ENCODE measurements around the gene CCDC7.
"Not testable (repeated sequence)": the region's sequence is repeated elsewhere in the genome, so short reads cannot be mapped to it uniquely, and the experiment has no call there.

CCDC7 gene

DNA sequence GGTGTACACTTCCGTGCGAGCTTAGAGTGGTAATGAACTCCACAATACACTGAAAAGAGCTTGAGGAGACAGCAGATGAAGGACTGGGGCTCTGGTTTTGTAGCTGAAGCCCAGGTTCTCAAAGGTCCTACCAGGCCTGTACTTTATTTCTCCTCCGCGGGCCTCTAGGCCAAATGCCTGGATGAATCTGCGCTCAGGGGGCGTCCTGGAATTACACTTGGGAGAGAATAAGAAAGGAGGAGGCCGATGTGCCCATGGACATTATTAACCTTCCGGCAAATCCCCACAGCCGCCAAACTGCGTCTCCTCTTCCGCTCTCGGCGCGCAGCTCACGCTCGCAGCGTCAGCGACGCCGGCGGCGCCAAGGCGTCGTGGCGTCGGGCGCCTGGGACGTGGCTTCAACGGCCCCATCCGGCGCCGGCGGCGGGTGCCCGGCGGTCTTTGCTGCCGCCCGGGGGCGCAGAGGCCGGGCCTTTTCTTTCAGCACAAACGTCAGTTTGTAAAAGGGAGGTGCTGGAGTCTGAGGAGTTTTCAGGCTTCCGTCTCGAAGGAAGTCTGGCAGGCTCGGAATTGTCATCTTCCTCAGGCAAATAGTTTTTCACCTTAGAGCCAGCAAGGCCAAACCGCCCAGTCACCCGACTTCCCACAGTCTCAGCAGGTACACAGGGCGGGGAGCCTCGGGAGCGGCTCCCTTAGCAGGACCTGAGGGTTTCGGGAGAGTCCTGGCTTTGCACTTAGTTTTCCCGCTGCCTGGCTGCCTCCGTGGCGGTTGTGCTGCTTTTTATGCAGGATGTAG, at the start of gene CCDC7:
Gene CCDC7, plus strand, starts transcription at position 401 of the 796 bp plus-strand sequence. CDS start 5,503 bp downstream, outside the sequence.
- H3K9ac ChIP-seq = peak within 1 kb of the TSS; percentile 56
- H3K27me3 ChIP-seq (ENCODE audit: control insufficient read depth, insufficient read depth, low read length) = no peaks in the 10 kb centered on the region
- peak within 1 kb of the TSS; percentile 95 for H3K27ac ChIP-seq
- no peaks in the 10 kb centered on the region for H3K9me3 ChIP-seq (ENCODE audit: control insufficient read depth, low read length)
- peak within 1 kb of the TSS; percentile 88 for H2AFZ ChIP-seq
- TF ChIP-seq, protein P1, sequence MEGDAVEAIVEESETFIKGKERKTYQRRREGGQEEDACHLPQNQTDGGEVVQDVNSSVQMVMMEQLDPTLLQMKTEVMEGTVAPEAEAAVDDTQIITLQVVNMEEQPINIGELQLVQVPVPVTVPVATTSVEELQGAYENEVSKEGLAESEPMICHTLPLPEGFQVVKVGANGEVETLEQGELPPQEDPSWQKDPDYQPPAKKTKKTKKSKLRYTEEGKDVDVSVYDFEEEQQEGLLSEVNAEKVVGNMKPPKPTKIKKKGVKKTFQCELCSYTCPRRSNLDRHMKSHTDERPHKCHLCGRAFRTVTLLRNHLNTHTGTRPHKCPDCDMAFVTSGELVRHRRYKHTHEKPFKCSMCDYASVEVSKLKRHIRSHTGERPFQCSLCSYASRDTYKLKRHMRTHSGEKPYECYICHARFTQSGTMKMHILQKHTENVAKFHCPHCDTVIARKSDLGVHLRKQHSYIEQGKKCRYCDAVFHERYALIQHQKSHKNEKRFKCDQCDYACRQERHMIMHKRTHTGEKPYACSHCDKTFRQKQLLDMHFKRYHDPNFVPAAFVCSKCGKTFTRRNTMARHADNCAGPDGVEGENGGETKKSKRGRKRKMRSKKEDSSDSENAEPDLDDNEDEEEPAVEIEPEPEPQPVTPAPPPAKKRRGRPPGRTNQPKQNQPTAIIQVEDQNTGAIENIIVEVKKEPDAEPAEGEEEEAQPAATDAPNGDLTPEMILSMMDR (IDR thresholded peaks at IDR 0.05) = peak; percentile 66
- peak within 1 kb of the TSS; percentile 89 for H3K4me2 ChIP-seq (ENCODE audit: low read length)
- H3K36me3 ChIP-seq (ENCODE audit: control insufficient read depth, insufficient read depth, low read length) = no peaks in the 10 kb centered on the region
- H3K79me2 ChIP-seq = no peaks in the 10 kb centered on the region
- H3K4me1 ChIP-seq = peaks cover 3% of the 10 kb centered on the region
- peak within 1 kb of the TSS; percentile 88 for H3K4me3 ChIP-seq (ENCODE audit: low read depth, low read length)

DNA sequence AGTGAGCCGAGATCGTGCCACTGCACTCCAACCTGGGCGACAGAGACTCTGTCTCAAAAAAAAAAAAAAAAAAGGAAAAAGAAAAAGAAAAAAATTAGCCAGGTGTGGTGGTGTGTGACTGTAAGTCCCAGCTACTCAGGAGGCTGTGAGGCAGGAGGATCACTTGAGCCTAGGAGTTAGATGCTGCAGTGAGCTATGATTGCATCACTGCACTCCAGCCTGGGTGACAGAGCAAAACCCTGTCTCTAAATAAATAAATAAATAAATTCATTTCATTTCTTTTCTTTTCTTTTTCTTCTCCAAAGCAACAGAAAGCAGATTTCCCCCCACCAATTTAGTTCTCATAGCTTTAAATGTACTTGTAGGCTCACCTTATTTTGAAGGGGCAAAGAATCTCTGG, 48.8 kb upstream of the CCDC7 start:
- not testable (repeated sequence) for H3K27me3 ChIP-seq (ENCODE audit: control insufficient read depth, insufficient read depth, low read length); H3K9ac ChIP-seq; H3K4me2 ChIP-seq (ENCODE audit: low read length); H3K79me2 ChIP-seq; H3K4me3 ChIP-seq (ENCODE audit: low read depth, low read length); H3K36me3 ChIP-seq (ENCODE audit: control insufficient read depth, insufficient read depth, low read length); H2AFZ ChIP-seq; H3K27ac ChIP-seq; H3K9me3 ChIP-seq (ENCODE audit: control insufficient read depth, low read length); H3K4me1 ChIP-seq

DNA sequence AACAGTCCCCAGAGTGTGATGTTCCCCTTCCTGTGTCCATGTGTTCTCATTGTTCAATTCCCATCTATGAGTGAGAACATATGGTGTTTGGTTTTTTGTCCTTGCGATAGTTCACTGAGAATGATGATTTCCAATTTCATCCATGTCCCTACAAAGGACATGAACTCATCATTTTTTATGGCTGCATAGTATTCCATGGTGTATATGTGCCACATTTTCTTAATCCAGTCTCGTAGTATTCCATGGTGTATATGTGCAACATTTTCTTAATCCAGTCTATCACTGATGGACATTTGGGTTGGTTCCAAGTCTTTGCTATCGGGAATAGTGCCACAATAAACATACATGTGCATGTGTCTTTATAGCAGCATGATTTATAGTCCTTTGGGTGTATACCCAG, 46.2 kb upstream of the CCDC7 start:
- H3K9me3 ChIP-seq (ENCODE audit: control insufficient read depth, low read length); H3K4me3 ChIP-seq (ENCODE audit: low read depth, low read length); H3K36me3 ChIP-seq (ENCODE audit: control insufficient read depth, insufficient read depth, low read length); H2AFZ ChIP-seq; H3K9ac ChIP-seq; H3K4me2 ChIP-seq (ENCODE audit: low read length); H3K79me2 ChIP-seq; H3K27me3 ChIP-seq (ENCODE audit: control insufficient read depth, insufficient read depth, low read length); H3K27ac ChIP-seq; H3K4me1 ChIP-seq: not testable (repeated sequence)

DNA sequence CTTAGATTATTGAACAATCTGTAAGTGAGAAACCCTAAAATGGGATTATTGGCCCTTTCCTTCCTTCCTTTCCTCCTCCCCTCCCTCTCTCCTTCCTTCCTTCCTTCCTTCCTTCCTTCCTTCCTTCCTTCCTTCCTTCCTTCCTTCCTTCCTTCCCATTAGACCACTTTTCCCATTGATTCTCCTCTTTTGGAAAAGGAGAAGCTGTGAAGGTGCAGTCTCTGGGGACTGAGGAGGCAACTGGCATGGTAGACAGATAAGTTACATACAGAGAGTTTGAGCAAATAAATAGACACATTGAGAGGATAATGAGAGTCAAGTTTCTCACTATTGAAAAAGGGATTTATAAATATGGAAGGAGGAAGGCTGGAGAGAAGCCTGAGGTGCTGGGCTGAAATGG, 45.0 kb upstream of the CCDC7 start:
- no peaks in the 10 kb centered on the region for H3K79me2 ChIP-seq
- H3K27me3 ChIP-seq (ENCODE audit: control insufficient read depth, insufficient read depth, low read length) = no peaks in the 10 kb centered on the region
- no peak overlapping the region for H3K27ac ChIP-seq
- H3K9me3 ChIP-seq (ENCODE audit: control insufficient read depth, low read length) = no peaks in the 10 kb centered on the region
- no peaks in the 10 kb centered on the region for H3K4me1 ChIP-seq
- no peak overlapping the region for H3K4me3 ChIP-seq (ENCODE audit: low read depth, low read length)
- TF ChIP-seq, protein P1 (IDR thresholded peaks at IDR 0.05) = no peak
- H3K4me2 ChIP-seq (ENCODE audit: low read length) = no peak overlapping the region
- no peak overlapping the region for H3K9ac ChIP-seq
- H3K36me3 ChIP-seq (ENCODE audit: control insufficient read depth, insufficient read depth, low read length) = no peaks in the 10 kb centered on the region
- no peak overlapping the region for H2AFZ ChIP-seq

DNA sequence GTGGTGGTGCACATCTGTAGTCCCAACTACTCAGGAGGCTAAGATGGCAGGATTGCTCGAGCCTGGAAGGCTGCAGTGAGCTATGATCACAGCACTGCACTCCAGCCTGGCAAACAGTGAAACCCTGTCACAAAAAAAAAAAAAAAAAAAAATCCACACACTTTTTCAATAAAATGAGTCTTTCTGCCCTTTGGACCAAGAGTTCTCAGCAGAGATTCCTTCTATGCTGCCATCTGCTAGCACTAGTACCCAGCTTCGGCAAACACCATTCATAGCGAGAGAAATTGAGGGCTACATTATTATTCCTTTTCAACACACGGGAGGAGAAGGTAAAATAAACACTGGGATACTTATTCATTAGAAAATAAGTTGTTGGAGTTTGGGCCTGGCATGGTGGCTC, 43.4 kb upstream of the CCDC7 start:
- Histone ChIP-seq H2AFZ (no peak overlapping the region), H3K9ac (no peak overlapping the region), H3K27me3 (ENCODE audit: control insufficient read depth, insufficient read depth, low read length) (no peaks in the 10 kb centered on the region), H3K79me2 (no peaks in the 10 kb centered on the region), H3K4me1 (no peaks in the 10 kb centered on the region), H3K36me3 (ENCODE audit: control insufficient read depth, insufficient read depth, low read length) (no peaks in the 10 kb centered on the region), H3K27ac (no peak overlapping the region), H3K9me3 (ENCODE audit: control insufficient read depth, low read length) (no peaks in the 10 kb centered on the region), H3K4me3 (ENCODE audit: low read depth, low read length) (no peak overlapping the region), H3K4me2 (ENCODE audit: low read length) (no peak overlapping the region)
- TF ChIP-seq, protein P1 (IDR thresholded peaks at IDR 0.05) = no peak

DNA sequence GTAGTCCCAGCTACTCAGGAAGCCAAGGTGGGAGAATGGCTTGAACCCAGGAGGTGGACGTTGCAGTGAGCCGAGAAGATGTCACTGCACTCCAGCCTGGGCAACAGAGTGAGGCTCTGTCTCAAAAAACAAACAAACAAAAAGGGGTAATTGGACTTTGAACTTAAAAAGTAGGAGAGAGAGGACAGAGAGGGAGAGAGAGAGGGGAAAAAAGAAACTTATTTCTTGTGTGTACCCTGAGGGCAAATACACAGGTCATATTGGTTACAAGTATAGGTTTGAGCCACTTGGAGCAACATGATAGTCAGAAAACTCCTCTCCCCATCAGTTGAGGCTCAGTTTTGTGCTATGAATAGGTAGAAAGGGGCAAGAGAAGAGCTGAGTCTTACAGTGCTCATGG, 42.8 kb upstream of the CCDC7 start:
- H3K9ac ChIP-seq = no peak overlapping the region
- H3K9me3 ChIP-seq (ENCODE audit: control insufficient read depth, low read length) = no peaks in the 10 kb centered on the region
- TF ChIP-seq, protein P1 (IDR thresholded peaks at IDR 0.05) = no peak
- H3K27ac ChIP-seq = no peak overlapping the region
- H3K27me3 ChIP-seq (ENCODE audit: control insufficient read depth, insufficient read depth, low read length) = no peaks in the 10 kb centered on the region
- H2AFZ ChIP-seq = no peak overlapping the region
- H3K4me3 ChIP-seq (ENCODE audit: low read depth, low read length) = no peak overlapping the region
- H3K4me1 ChIP-seq = no peaks in the 10 kb centered on the region
- no peaks in the 10 kb centered on the region for H3K36me3 ChIP-seq (ENCODE audit: control insufficient read depth, insufficient read depth, low read length)
- H3K4me2 ChIP-seq (ENCODE audit: low read length) = no peak overlapping the region
- H3K79me2 ChIP-seq = no peaks in the 10 kb centered on the region

All from parathyroid adenoma (tissue), 2 donors.